ENCODE results near the gene FAM131B.

DNA sequence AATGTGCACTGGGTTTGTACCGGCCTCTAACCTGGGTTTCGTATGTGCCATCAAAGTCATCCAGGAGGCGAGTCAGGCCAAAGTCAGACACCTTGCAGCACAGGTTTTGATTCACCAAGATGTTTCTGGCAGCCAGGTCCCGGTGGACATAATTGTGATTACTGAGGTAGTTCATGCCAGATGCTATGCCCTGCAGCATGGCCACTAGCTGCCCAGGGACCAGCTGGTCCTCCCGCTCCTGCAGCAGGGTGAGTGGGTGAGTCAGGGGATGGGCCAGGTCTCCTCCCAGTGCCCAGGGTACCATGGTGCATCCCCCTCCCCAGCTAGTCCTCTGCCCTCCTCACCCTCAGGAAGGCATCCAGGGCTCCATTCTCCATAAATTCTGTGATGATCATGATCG, 32.3 kb upstream of the FAM131B start:
- TF ChIP-seq, protein P1, sequence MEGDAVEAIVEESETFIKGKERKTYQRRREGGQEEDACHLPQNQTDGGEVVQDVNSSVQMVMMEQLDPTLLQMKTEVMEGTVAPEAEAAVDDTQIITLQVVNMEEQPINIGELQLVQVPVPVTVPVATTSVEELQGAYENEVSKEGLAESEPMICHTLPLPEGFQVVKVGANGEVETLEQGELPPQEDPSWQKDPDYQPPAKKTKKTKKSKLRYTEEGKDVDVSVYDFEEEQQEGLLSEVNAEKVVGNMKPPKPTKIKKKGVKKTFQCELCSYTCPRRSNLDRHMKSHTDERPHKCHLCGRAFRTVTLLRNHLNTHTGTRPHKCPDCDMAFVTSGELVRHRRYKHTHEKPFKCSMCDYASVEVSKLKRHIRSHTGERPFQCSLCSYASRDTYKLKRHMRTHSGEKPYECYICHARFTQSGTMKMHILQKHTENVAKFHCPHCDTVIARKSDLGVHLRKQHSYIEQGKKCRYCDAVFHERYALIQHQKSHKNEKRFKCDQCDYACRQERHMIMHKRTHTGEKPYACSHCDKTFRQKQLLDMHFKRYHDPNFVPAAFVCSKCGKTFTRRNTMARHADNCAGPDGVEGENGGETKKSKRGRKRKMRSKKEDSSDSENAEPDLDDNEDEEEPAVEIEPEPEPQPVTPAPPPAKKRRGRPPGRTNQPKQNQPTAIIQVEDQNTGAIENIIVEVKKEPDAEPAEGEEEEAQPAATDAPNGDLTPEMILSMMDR (conservative IDR thresholded peaks at IDR 0.05 in 1 of 2, IDR thresholded peaks at IDR 0.05 in 1 of 2; ENCODE audit: extremely low read depth in 1 of 2, insufficient read depth in 1 of 2, low read depth in 1 of 2, low read length in 2 of 2): no peak
- TF ChIP-seq EZH2 (IDR thresholded peaks at IDR 0.05; ENCODE audit: borderline replicate concordance, low read length): no peak

Data from mammary epithelial cell (primary cell).